SK-N-SH (cell line): ENCODE data around the gene CUL3. TPM values are rescaled to one million over a fixed set of nuclear protein-coding genes. Genes with fewer than 3 reads are reported as not detected.

Experiments used
- CTCF ChIA-PET: fragments of 300-600, 350-600 bp; formaldehyde crosslinking; extraction: SDS; loops from one replicate; lab custom pipeline; 2021; lab: Yijun Ruan, JAX
- POLR2A ChIA-PET: fragments of 350-600 bp; sonication (Branson Sonifier 250); formaldehyde crosslinking; extraction: SDS; loops from one replicate; lab custom pipeline; 2020; ENCODE audit warnings: antibody characterized with exemption, inconsistent platforms; lab: Yijun Ruan, JAX
- DNase-seq: peaks from one replicate; pipeline ENCODE4 v3.0.0; 2012
- H2AFZ ChIP-seq: fragments of 200-600 bp; sonication (generic); 2 replicates; pipeline ENCODE4 v1.8.1; 2016; ENCODE audit warnings: antibody characterized with exemption, mild to moderate bottlenecking, low read depth
- H3F3A ChIP-seq: fragments of 200-600 bp; sonication (generic); replicated peaks from 2 replicates; pipeline ENCODE3; 2016; ENCODE audit warnings: antibody characterized with exemption, mild to moderate bottlenecking; ENCODE audit not compliant: insufficient read depth
- H3K27ac ChIP-seq, 2 experiments: fragments of 200-500 bp in 1 of 2; fragments of 200-600 bp in 1 of 2; sonication (Bioruptor generic) in 1 of 2; sonication (generic), shearing (Covaris generic) in 1 of 2; 2 replicates each; pipeline versions ENCODE4 v1.5.1 to v1.6.1; 2014 to 2016; ENCODE audit warnings: low read depth in 2 of 2, inconsistent platforms in 1 of 2, low read length in 1 of 2, mild to moderate bottlenecking in 1 of 2, mixed read lengths in 1 of 2
- H3K27me3 ChIP-seq: fragments of 200-600 bp; sonication (generic), shearing (Covaris generic); 2 replicates; pipeline ENCODE4 v1.6.1; 2016; ENCODE audit warnings: mixed run types; ENCODE audit not compliant: insufficient read depth
- H3K36me3 ChIP-seq, 2 experiments: fragments of 200-500 bp in 1 of 2; fragments of 200-600 bp in 1 of 2; sonication (Bioruptor generic) in 1 of 2; sonication (generic) in 1 of 2; replicated peaks in 1 of 2; 2 replicates each; pipeline versions ENCODE3 to v1.5.1; 2014 to 2016; ENCODE audit warnings: low read length in 1 of 2, mild to moderate bottlenecking in 1 of 2; ENCODE audit not compliant: insufficient read depth in 2 of 2, control insufficient read depth in 1 of 2
- H3K4me1 ChIP-seq, 2 experiments: fragments of 200-500 bp in 1 of 2; fragments of 200-600 bp in 1 of 2; sonication (Bioruptor generic) in 1 of 2; sonication (generic), shearing (Covaris generic) in 1 of 2; 2 replicates each; pipeline versions ENCODE4 v1.5.1 to v1.6.1; 2014 to 2016; ENCODE audit warnings: low read depth in 1 of 2, low read length in 1 of 2, mixed run types in 1 of 2; ENCODE audit not compliant: insufficient read depth in 2 of 2, control insufficient read depth in 1 of 2
- H3K4me2 ChIP-seq: fragments of 200-600 bp; sonication (generic), shearing (Covaris generic); 2 replicates; pipeline ENCODE4 v1.6.1; 2017; ENCODE audit warnings: mixed run types
- H3K4me3 ChIP-seq, 2 experiments: fragments of 200-500 bp in 1 of 2; fragments of 200-600 bp in 1 of 2; sonication (Bioruptor generic) in 1 of 2; sonication (generic), shearing (Covaris generic) in 1 of 2; 2 replicates each; pipeline versions ENCODE4 v1.5.1 to v1.8.1; 2014 to 2016; ENCODE audit warnings: low read depth in 2 of 2, inconsistent platforms in 1 of 2, low read length in 1 of 2, mild to moderate bottlenecking in 1 of 2, mixed read lengths in 1 of 2, moderate library complexity in 1 of 2
- H3K79me2 ChIP-seq: fragments of 200-600 bp; sonication (generic); 2 replicates; pipeline ENCODE4 v1.8.1; 2017; ENCODE audit warnings: mild to moderate bottlenecking; ENCODE audit not compliant: insufficient read depth
- H3K9ac ChIP-seq: fragments of 200-600 bp; sonication (generic); 2 replicates; pipeline ENCODE4 v1.6.1; 2017; ENCODE audit warnings: mixed run types
- H3K9me2 ChIP-seq: fragments of 200-600 bp; sonication (generic); 2 replicates; pipeline ENCODE4 v1.6.1; 2017; ENCODE audit warnings: mixed run types
- H3K9me3 ChIP-seq: fragments of 200-600 bp; sonication (generic); 2 replicates; pipeline ENCODE4 v1.6.1; 2017; ENCODE audit warnings: mixed run types, mild to moderate bottlenecking, moderate library complexity
- H4K20me1 ChIP-seq: fragments of 200-600 bp; sonication (generic); 2 replicates; pipeline ENCODE4 v1.6.1; 2017; ENCODE audit warnings: mild to moderate bottlenecking, mixed run types; ENCODE audit not compliant: insufficient read depth
- ELF1 ChIP-seq: IDR thresholded peaks from 2 replicates; pipeline ENCODE4 v1.4.0; 2012
- EP300 ChIP-seq, 2 experiments: IDR thresholded peaks; 2 replicates each; pipeline versions ENCODE4 v1.4.0 to v1.6.1; 2012; ENCODE audit warnings: borderline replicate concordance in 1 of 2, low read depth in 1 of 2, low read length in 1 of 2
- EZH2phosphoT487 ChIP-seq: fragments of 200-600 bp; sonication (generic); IDR thresholded peaks from 2 replicates; pipeline ENCODE4 v1.6.1; 2017; ENCODE audit warnings: low read depth, mixed run types, mild to moderate bottlenecking, antibody characterized with exemption, moderate library complexity, borderline replicate concordance
- FOXJ3 ChIP-seq: sonication (generic); formaldehyde crosslinking; IDR thresholded peaks from 2 replicates; pipeline ENCODE4 v1.5.1; 2020; ENCODE audit warnings: mild to moderate bottlenecking, missing genetic modification reagents
- FOXM1 ChIP-seq: IDR thresholded peaks from 2 replicates; pipeline ENCODE4 v1.4.0; 2012; ENCODE audit warnings: low read depth, mild to moderate bottlenecking
- GATA2 ChIP-seq: sonication (generic); formaldehyde crosslinking; IDR thresholded peaks from 2 replicates; pipeline ENCODE4 v1.5.0; 2020; ENCODE audit warnings: mild to moderate bottlenecking, missing genetic modification reagents
- MXI1 ChIP-seq: IDR thresholded peaks from 2 replicates; pipeline ENCODE4 v1.6.1; 2012; ENCODE audit warnings: mild to moderate bottlenecking, low read depth, low read length, improper control_type of control experiment
- NFIC ChIP-seq: IDR thresholded peaks from 2 replicates; pipeline ENCODE4 v1.4.0; 2012; ENCODE audit warnings: borderline replicate concordance
- NRF1 ChIP-seq: IDR thresholded peaks from 2 replicates; pipeline ENCODE4 v1.6.1; 2012; ENCODE audit warnings: low read depth, mild to moderate bottlenecking, low read length
- POLR2AphosphoS5 ChIP-seq: IDR thresholded peaks from 2 replicates; pipeline ENCODE4 v1.6.1; 2012; ENCODE audit warnings: low read depth, low read length
- RAD21 ChIP-seq: IDR thresholded peaks from 2 replicates; pipeline ENCODE4 v1.6.1; 2012; ENCODE audit warnings: mild to moderate bottlenecking, low read length
- RXRA ChIP-seq: IDR thresholded peaks from 2 replicates; pipeline ENCODE4 v1.4.0; 2012; ENCODE audit warnings: low read depth, mild to moderate bottlenecking, borderline replicate concordance
- TAF1 ChIP-seq: IDR thresholded peaks from 2 replicates; pipeline ENCODE4 v1.6.1; 2012; ENCODE audit warnings: low read depth, mild to moderate bottlenecking, low read length, moderate library complexity, borderline replicate concordance
- USF2 ChIP-seq: fragments of 150-350 bp; IDR thresholded peaks from 2 replicates; pipeline ENCODE4 v1.6.1; 2017; ENCODE audit warnings: antibody characterized with exemption, low read length, low read depth, borderline replicate concordance
- WGBS: methylation state at CpG from one replicate; pipeline ENCODE4 v1.1.6; 2017; ENCODE audit warnings: low lambda C conversion rate; 5-methylcytosine and 5-hydroxymethylcytosine counted together
- polyA plus RNA-seq, 3 experiments: library from polyadenylated mRNA; depleted of rRNA; stranded (reverse); fragments of >200 nt; gene quantifications; 2 replicates each; pipeline ENCODE4 v1.2.3, GENCODE V29; 2012
- TF ChIP-seq, protein P1 (sequence below): IDR thresholded peaks from 2 replicates; pipeline ENCODE4 v1.4.0; 2012; ENCODE audit warnings: low read depth, borderline replicate concordance
- TF ChIP-seq, protein P2 (sequence below): IDR thresholded peaks from 2 replicates; pipeline ENCODE4 v1.6.1; 2012; ENCODE audit warnings: mild to moderate bottlenecking, low read depth, low read length, moderate library complexity
- TF ChIP-seq, protein P3 (sequence below): IDR thresholded peaks from 2 replicates; pipeline ENCODE4 v1.4.0; 2012; ENCODE audit warnings: low read depth

CUL3 gene
- polyA plus RNA-seq, 1 of the 3 experiments (the other 2 are of a cell fraction), result 17.3 TPM

- H3K4me1 ChIP-seq, result no peaks in the 10 kb centered on the region; a peak in 1 of 4 replicates
- H3K27me3 ChIP-seq, result no peaks in the 10 kb centered on the region
- H4K20me1 ChIP-seq, result peaks cover 97% of the 10 kb centered on the region
- no peaks in the 10 kb centered on the region for H3K9me2 ChIP-seq
- no peak overlapping the region for H3K9ac ChIP-seq
- H3K36me3 ChIP-seq, result peaks cover 2 to 14% of the 10 kb centered on the region in 2 experiments
- no peaks in the 10 kb centered on the region for H3K9me3 ChIP-seq
- H3K4me3 ChIP-seq, result no peak overlapping the region
- peaks cover 6% of the 10 kb centered on the region for H3F3A ChIP-seq
- CTCF ChIA-PET, result no interaction called here
- H3K4me2 ChIP-seq, result no peak overlapping the region
- no peak for DNase-seq
- no peak overlapping the region for H2AFZ ChIP-seq
- no peak for TF ChIP-seq TAF1
- TF ChIP-seq EZH2phosphoT487, result no peak
- TF ChIP-seq USF2, result no peak
- TF ChIP-seq FOXM1, result no peak
- TF ChIP-seq, protein P1, sequence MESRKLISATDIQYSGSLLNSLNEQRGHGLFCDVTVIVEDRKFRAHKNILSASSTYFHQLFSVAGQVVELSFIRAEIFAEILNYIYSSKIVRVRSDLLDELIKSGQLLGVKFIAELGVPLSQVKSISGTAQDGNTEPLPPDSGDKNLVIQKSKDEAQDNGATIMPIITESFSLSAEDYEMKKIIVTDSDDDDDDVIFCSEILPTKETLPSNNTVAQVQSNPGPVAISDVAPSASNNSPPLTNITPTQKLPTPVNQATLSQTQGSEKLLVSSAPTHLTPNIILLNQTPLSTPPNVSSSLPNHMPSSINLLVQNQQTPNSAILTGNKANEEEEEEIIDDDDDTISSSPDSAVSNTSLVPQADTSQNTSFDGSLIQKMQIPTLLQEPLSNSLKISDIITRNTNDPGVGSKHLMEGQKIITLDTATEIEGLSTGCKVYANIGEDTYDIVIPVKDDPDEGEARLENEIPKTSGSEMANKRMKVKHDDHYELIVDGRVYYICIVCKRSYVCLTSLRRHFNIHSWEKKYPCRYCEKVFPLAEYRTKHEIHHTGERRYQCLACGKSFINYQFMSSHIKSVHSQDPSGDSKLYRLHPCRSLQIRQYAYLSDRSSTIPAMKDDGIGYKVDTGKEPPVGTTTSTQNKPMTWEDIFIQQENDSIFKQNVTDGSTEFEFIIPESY, result no peak
- H3K27ac ChIP-seq, result no peak overlapping the region
- POLR2A ChIA-PET, result no interaction called here
- H3K79me2 ChIP-seq, result peaks cover 100% of the 10 kb centered on the region
Measured at GRCh38 chr2:224563537-224563936, 21.6 kb downstream of the CUL3 start.

- H3F3A ChIP-seq, result peaks cover 6% of the 10 kb centered on the region
- ChIA-PET CTCF (interaction anchor here (0.8 to 1.2 kb wide), 2 partner anchors 87 to 89 kb away, joined by 3 to 4 read pairs; no protein-coding TSS in a partner anchor), POLR2A (interaction anchor here (0.6 kb wide), 1 partner anchor 13 kb away, joined by 3 read pairs; no protein-coding TSS in a partner anchor)
- peaks cover 100% of the 10 kb centered on the region for H3K79me2 ChIP-seq
- no peak overlapping the region for H3K9ac ChIP-seq
- H3K9me2 ChIP-seq, result no peaks in the 10 kb centered on the region
- peaks cover 96% of the 10 kb centered on the region for H4K20me1 ChIP-seq
- H3K4me1 ChIP-seq, result no peaks in the 10 kb centered on the region; a peak in 1 of 4 replicates
- 73% methylated on average over 4 of the region's 4 CpGs for WGBS
- H3K4me3 ChIP-seq, result no peak overlapping the region
- H3K36me3 ChIP-seq, result peaks cover 3 to 19% of the 10 kb centered on the region in 2 experiments
- no peaks in the 10 kb centered on the region for H3K9me3 ChIP-seq
- H2AFZ ChIP-seq, result no peak overlapping the region
- H3K27ac ChIP-seq, result peak overlapping the region in 1 of 2 experiments; percentile 7; a peak in 1 of 4 replicates
- no peaks in the 10 kb centered on the region for H3K27me3 ChIP-seq
- DNase-seq, result peak; percentile 16
- no peak overlapping the region for H3K4me2 ChIP-seq
- no peak for TF ChIP-seq MXI1
- 0 out of 2 replicates have a peak, but pooled peaks have one; percentile 44 for TF ChIP-seq GATA2
- no peak for TF ChIP-seq ELF1
- TF ChIP-seq TAF1, result no peak
- no peak for TF ChIP-seq USF2
- no peak for TF ChIP-seq RAD21
- no peak for TF ChIP-seq NRF1
- TF ChIP-seq EP300 (IDR thresholded peaks at IDR 0.05; ENCODE audit: borderline replicate concordance in 1 of 2, low read depth in 1 of 2, low read length in 1 of 2), result peak in 1 of 2 experiments; percentile 16; a peak in 1 of 4 replicates
- TF ChIP-seq RXRA, result no peak
- TF ChIP-seq, protein P2, sequence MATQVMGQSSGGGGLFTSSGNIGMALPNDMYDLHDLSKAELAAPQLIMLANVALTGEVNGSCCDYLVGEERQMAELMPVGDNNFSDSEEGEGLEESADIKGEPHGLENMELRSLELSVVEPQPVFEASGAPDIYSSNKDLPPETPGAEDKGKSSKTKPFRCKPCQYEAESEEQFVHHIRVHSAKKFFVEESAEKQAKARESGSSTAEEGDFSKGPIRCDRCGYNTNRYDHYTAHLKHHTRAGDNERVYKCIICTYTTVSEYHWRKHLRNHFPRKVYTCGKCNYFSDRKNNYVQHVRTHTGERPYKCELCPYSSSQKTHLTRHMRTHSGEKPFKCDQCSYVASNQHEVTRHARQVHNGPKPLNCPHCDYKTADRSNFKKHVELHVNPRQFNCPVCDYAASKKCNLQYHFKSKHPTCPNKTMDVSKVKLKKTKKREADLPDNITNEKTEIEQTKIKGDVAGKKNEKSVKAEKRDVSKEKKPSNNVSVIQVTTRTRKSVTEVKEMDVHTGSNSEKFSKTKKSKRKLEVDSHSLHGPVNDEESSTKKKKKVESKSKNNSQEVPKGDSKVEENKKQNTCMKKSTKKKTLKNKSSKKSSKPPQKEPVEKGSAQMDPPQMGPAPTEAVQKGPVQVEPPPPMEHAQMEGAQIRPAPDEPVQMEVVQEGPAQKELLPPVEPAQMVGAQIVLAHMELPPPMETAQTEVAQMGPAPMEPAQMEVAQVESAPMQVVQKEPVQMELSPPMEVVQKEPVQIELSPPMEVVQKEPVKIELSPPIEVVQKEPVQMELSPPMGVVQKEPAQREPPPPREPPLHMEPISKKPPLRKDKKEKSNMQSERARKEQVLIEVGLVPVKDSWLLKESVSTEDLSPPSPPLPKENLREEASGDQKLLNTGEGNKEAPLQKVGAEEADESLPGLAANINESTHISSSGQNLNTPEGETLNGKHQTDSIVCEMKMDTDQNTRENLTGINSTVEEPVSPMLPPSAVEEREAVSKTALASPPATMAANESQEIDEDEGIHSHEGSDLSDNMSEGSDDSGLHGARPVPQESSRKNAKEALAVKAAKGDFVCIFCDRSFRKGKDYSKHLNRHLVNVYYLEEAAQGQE, result no peak
- no peak for TF ChIP-seq NFIC
- TF ChIP-seq EZH2phosphoT487, result no peak
- no peak for TF ChIP-seq FOXM1
- no peak for TF ChIP-seq FOXJ3 (CRISPR knock-in tag)
- TF ChIP-seq, protein P3, sequence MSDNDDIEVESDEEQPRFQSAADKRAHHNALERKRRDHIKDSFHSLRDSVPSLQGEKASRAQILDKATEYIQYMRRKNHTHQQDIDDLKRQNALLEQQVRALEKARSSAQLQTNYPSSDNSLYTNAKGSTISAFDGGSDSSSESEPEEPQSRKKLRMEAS, result no peak
- TF ChIP-seq POLR2AphosphoS5, result no peak
Measured at GRCh38 chr2:224562831-224563230, 22.3 kb downstream of the CUL3 start.
